Right forelimb (tissue), 1 donor: ENCODE data around the gene PLS1.

Experiments used
- DNase-seq: peaks from one replicate; pipeline ENCODE4 v3.0.0-alpha.2; 2018

Gene PLS1

GRCh38 chr3:142642956-142643355, 46.8 kb downstream of the PLS1 start:
- no peak for DNase-seq

GRCh38 chr3:142644502-142644901, 48.3 kb downstream of the PLS1 start:
- DNase-seq, result no peak

- no peak for DNase-seq
Measured at GRCh38 chr3:142645236-142645793, 49.1 kb downstream of the PLS1 start.

GRCh38 chr3:142646020-142646785, 50.0 kb downstream of the PLS1 start:
- DNase-seq, result no peak

- DNase-seq, result no peak
Measured at GRCh38 chr3:142647856-142648255, 51.7 kb downstream of the PLS1 start.

GRCh38 chr3:142648950-142649349, 52.8 kb downstream of the PLS1 start:
- no peak for DNase-seq

GRCh38 chr3:142650001-142650693, 54.0 kb downstream of the PLS1 start:
- no peak for DNase-seq

- DNase-seq, result no peak
Measured at GRCh38 chr3:142651711-142652110, 55.5 kb downstream of the PLS1 start.

GRCh38 chr3:142652826-142653292, 56.7 kb downstream of the PLS1 start:
- DNase-seq, result no peak

- no peak for DNase-seq
Measured at GRCh38 chr3:142656575-142656974, 60.4 kb downstream of the PLS1 start.

GRCh38 chr3:142657033-142657432, 60.8 kb downstream of the PLS1 start:
- no peak for DNase-seq

GRCh38 chr3:142660383-142660782, 64.2 kb downstream of the PLS1 start:
- no peak for DNase-seq

- no peak for DNase-seq
Measured at GRCh38 chr3:142660893-142661292, 64.7 kb downstream of the PLS1 start.

GRCh38 chr3:142663865-142664264, 67.7 kb downstream of the PLS1 start:
- DNase-seq, result no peak

GRCh38 chr3:142664311-142664710, 68.1 kb downstream of the PLS1 start:
- DNase-seq, result no peak

- no peak for DNase-seq
Measured at GRCh38 chr3:142664819-142665218, 68.6 kb downstream of the PLS1 start.

- DNase-seq, result no peak
Measured at GRCh38 chr3:142670120-142670519, 73.9 kb downstream of the PLS1 start.

GRCh38 chr3:142676151-142676550, 80.0 kb downstream of the PLS1 start:
- DNase-seq, result no peak

GRCh38 chr3:142680710-142681109, 84.5 kb downstream of the PLS1 start:
- no peak for DNase-seq

GRCh38 chr3:142690613-142691012, 94.4 kb downstream of the PLS1 start:
- no peak for DNase-seq

- no peak for DNase-seq
Measured at GRCh38 chr3:142691527-142691926, 95.3 kb downstream of the PLS1 start.

GRCh38 chr3:142693136-142693853, 97.1 kb downstream of the PLS1 start:
- DNase-seq, result no peak

GRCh38 chr3:142694225-142694624, 98.0 kb downstream of the PLS1 start:
- DNase-seq, result no peak
